Body of pancreas (tissue), 4 donors: Measurements from ENCODE around the gene LIMS4.
"Not testable (repeated sequence)": the region's sequence is repeated elsewhere in the genome, so short reads cannot be mapped to it uniquely, and the experiment has no call there.

Source experiments
- CTCF ChIP-seq, 7 experiments: fragments of 450-650 bp in 4 of 7; fragments of 200-600 bp in 3 of 7; sonication (generic) in 3 of 7; IDR thresholded peaks; one replicate each; pipeline ENCODE4 v1.5.1; 2016 to 2019; ENCODE audit warnings: antibody characterized with exemption in 7 of 7
- POLR2A ChIP-seq, 3 donors: fragments of 450-650 bp; IDR thresholded peaks; one replicate each; pipeline ENCODE4 v1.6.1; 2016; ENCODE audit warnings: antibody characterized with exemption in 3 of 3, mild to moderate bottlenecking in 2 of 3

DNA sequence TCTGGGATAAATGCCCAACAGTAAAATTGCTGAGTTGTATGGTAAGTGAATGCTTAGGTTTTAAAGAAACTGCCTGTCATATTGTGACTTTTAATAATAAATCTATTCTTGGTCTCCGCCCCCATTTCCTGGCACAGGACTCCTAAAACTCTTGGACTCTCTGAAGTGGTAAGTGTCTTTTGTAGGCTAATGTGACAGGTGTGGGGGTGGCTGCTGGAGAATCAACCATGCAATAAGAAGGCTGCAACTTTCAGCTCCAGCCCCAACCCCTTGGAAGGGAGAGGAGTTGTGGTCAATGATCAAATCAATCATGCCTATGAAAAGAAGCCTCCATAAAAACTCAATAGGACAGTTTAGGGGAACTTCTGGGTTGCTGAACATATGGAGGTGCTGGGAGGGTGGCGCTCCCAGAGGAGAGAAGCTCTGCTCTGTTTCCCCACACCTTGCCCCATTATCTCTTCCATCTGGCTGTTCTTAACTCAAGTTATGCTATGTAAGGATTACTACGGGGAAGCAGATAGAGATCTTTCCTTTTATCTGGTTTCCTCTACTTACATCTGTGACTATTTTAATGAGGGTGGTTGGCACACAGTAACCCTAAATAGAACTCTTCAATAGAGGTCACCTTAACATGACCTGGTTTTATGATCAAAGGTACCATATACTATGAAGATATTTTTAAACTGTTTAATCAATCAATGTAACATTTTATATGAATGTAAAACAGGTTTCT is 3.2 kb upstream of the LIMS4 start:
- not testable (repeated sequence) for TF ChIP-seq POLR2A, CTCF (IDR thresholded peaks at IDR 0.05)
